ENCODE measurements around the gene MSANTD3.
"Not testable (repeated sequence)": the region's sequence is repeated elsewhere in the genome, so short reads cannot be mapped to it uniquely, and the experiment has no call there.

MSANTD3 gene

GRCh38 chr9:100426530-100427365 lies at the start of gene MSANTD3:
Gene MSANTD3, plus strand, starts transcription at chr9:100427143. Its CDS starts 14,796 bp downstream, at chr9:100441939.
- peak within 1 kb of the TSS; percentile 95 for H3K4me3 Mint-ChIP-seq
- H3K27ac Mint-ChIP-seq, result peak within 1 kb of the TSS; percentile 95
- H3K36me3 Mint-ChIP-seq, result peaks cover 2% of the 10 kb centered on the region
- no peaks in the 10 kb centered on the region for H3K27me3 Mint-ChIP-seq
- H3K9me3 Mint-ChIP-seq, result no peaks in the 10 kb centered on the region
- H3K4me1 Mint-ChIP-seq, result peaks cover 46% of the 10 kb centered on the region

DNA sequence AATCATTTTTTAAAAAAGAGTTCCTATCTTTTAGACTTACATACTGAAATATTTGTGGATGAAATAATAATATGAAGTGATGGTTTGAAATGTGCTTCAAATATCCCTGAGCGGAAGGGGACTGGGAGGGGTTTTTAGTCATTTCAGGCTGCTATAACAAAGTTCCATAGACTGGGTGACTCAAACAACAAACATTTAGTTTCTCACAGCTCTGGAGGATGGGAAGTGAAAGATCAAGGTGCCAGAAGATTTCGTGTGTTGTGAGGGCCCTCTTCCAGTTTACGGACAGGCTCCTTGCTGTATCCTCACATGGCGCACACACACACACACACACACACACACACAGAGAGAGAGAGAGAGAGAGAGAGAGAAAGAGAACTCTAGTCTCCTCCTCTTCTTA lies 47.1 kb upstream of the MSANTD3 start:
- no peaks in the 10 kb centered on the region for H3K27me3 Mint-ChIP-seq
- H3K4me3 Mint-ChIP-seq, result no peak overlapping the region
- peaks cover 1% of the 10 kb centered on the region for H3K36me3 Mint-ChIP-seq
- no peaks in the 10 kb centered on the region for H3K4me1 Mint-ChIP-seq
- H3K9me3 Mint-ChIP-seq, result no peaks in the 10 kb centered on the region
- H3K27ac Mint-ChIP-seq, result no peak overlapping the region

DNA sequence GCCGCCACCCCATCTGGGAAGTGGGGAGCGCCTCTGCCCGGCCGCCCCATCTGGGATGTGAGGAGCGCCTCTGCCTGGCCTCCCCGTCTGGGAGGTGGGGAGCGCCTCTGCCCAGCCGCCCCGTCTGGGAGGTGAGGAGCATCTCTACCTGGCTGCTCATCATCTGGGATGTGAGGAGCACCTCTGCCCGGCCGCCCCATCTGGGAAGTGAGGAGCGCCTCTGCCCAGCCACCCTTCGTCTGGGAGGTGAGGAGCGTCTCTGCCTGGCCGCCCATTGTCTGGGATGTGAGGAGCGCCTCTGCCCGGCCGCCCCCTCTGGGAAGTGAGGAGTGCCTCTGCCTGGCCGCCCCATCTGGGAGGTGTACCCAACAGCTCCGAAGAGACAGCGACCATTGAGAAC lies 34.0 kb upstream of the MSANTD3 start:
- H3K36me3 Mint-ChIP-seq, H3K4me1 Mint-ChIP-seq, H3K4me3 Mint-ChIP-seq, H3K27ac Mint-ChIP-seq, H3K27me3 Mint-ChIP-seq, H3K9me3 Mint-ChIP-seq: not testable (repeated sequence)

- no peaks in the 10 kb centered on the region for H3K9me3 Mint-ChIP-seq
- no peak overlapping the region for H3K4me3 Mint-ChIP-seq
- peaks cover 3% of the 10 kb centered on the region for H3K36me3 Mint-ChIP-seq
- no peaks in the 10 kb centered on the region for H3K4me1 Mint-ChIP-seq
- H3K27ac Mint-ChIP-seq, result no peak overlapping the region
- H3K27me3 Mint-ChIP-seq, result no peaks in the 10 kb centered on the region
Measured at GRCh38 chr9:100394032-100394695, 32.8 kb upstream of the MSANTD3 start.

GRCh38 chr9:100394816-100395215 lies 32.1 kb upstream of the MSANTD3 start:
- Mint-ChIP-seq H3K4me3 (no peak overlapping the region), H3K4me1 (no peaks in the 10 kb centered on the region), H3K27ac (no peak overlapping the region), H3K36me3 (peaks cover 3% of the 10 kb centered on the region), H3K9me3 (no peaks in the 10 kb centered on the region), H3K27me3 (no peaks in the 10 kb centered on the region)

GRCh38 chr9:100396769-100397168 lies 30.2 kb upstream of the MSANTD3 start:
- H3K27me3 Mint-ChIP-seq, result no peaks in the 10 kb centered on the region
- peaks cover under 1% of the 10 kb centered on the region for H3K36me3 Mint-ChIP-seq
- no peak overlapping the region for H3K27ac Mint-ChIP-seq
- H3K4me1 Mint-ChIP-seq, result no peaks in the 10 kb centered on the region
- H3K9me3 Mint-ChIP-seq, result no peaks in the 10 kb centered on the region
- H3K4me3 Mint-ChIP-seq, result no peak overlapping the region

- H3K27me3 Mint-ChIP-seq, result no peaks in the 10 kb centered on the region
- H3K36me3 Mint-ChIP-seq, result no peaks in the 10 kb centered on the region
- H3K4me1 Mint-ChIP-seq, result no peaks in the 10 kb centered on the region
- peak overlapping the region; percentile 46 for H3K27ac Mint-ChIP-seq
- H3K4me3 Mint-ChIP-seq, result no peak overlapping the region
- no peaks in the 10 kb centered on the region for H3K9me3 Mint-ChIP-seq
Measured at GRCh38 chr9:100397529-100398266, 29.2 kb upstream of the MSANTD3 start.

DNA sequence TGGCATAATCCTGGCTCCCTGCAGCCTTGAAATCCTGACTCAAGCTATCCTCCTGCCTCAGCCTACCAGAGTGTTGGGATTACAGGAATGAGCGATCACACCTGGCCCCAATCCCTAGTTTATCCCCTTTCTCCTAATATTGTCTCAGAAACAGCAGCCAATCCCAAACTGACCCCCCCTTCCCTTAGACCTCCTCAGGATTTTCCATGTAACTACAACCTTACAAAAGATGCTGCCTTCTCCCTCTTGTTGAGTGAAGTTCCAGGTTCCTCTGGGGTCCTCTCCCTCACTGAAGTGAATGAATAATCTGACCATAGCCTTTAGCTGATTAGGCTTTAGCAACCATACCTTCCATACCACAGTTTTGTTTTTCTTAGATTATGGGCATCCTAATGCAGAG lies 25.9 kb upstream of the MSANTD3 start:
- H3K4me1 Mint-ChIP-seq, result no peaks in the 10 kb centered on the region
- H3K36me3 Mint-ChIP-seq, result no peaks in the 10 kb centered on the region
- no peaks in the 10 kb centered on the region for H3K9me3 Mint-ChIP-seq
- H3K4me3 Mint-ChIP-seq, result no peak overlapping the region
- H3K27me3 Mint-ChIP-seq, result peaks cover 3% of the 10 kb centered on the region
- H3K27ac Mint-ChIP-seq, result no peak overlapping the region

DNA sequence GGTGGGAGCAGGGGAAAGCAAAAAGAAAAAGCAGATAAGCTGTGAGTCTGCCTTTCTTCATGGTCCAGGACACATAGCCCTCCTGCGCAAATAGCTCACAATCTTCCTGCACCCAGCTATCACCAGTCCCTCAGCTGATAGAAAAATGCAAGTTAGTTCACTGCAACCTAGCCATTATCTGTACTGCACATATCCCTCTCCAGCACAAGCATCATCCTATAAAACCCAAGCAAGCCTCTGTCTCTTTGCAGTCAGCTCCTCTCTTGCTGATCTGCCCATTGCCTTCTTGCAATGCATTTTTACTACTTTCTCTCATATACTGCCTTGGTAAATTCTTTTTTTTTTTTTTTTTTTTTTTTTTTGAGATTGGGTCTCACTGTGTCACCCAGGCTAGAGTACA lies 20.0 kb upstream of the MSANTD3 start:
- Mint-ChIP-seq H3K4me1 (peaks cover 10% of the 10 kb centered on the region), H3K27me3 (peaks cover 10% of the 10 kb centered on the region), H3K27ac (no peak overlapping the region), H3K4me3 (no peak overlapping the region), H3K9me3 (no peaks in the 10 kb centered on the region), H3K36me3 (no peaks in the 10 kb centered on the region)

DNA sequence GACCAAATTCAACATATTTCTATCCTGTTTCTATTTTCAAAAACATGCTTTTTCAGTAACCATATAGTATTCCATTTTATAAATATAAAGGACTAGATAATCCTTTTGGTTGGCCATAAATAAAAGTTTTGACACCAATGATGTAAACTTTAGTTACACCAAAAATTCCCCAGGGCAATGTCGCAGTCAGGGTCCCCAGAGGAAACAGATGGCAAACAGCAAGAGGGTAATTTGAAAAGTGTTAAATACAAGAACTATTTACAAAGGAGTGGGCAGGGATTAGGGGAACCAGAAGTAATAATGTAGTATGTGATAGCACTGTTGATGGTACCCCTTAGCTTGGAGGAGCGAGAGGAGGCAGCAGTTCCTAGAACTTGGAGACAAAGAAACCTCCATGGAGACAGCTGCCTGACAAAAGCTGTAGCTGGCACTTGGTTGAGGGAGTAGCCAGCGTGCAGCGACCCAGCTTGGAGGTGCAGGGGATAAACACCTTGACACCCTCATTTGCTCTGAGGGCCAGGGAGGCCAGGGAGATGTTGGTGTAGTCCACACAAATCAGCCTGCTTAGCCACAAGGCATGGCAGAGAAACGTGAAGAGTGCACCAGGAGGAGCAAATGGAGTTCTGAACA lies 18.3 kb upstream of the MSANTD3 start:
- H3K27ac Mint-ChIP-seq, result no peak overlapping the region
- H3K4me1 Mint-ChIP-seq, result peaks cover 12% of the 10 kb centered on the region
- peaks cover 10% of the 10 kb centered on the region for H3K27me3 Mint-ChIP-seq
- no peaks in the 10 kb centered on the region for H3K9me3 Mint-ChIP-seq
- no peaks in the 10 kb centered on the region for H3K36me3 Mint-ChIP-seq
- H3K4me3 Mint-ChIP-seq, result no peak overlapping the region

GRCh38 chr9:100409176-100409556 lies 17.8 kb upstream of the MSANTD3 start:
- H3K27me3 Mint-ChIP-seq, result peaks cover 12% of the 10 kb centered on the region
- H3K4me3 Mint-ChIP-seq, result peak overlapping the region; percentile 0
- H3K36me3 Mint-ChIP-seq, result no peaks in the 10 kb centered on the region
- peaks cover 12% of the 10 kb centered on the region for H3K4me1 Mint-ChIP-seq
- no peaks in the 10 kb centered on the region for H3K9me3 Mint-ChIP-seq
- H3K27ac Mint-ChIP-seq, result no peak overlapping the region

- Mint-ChIP-seq H3K27ac (peak overlapping the region; percentile 79), H3K9me3 (no peaks in the 10 kb centered on the region), H3K27me3 (peaks cover 14% of the 10 kb centered on the region), H3K4me3 (peak overlapping the region; percentile 91), H3K4me1 (peaks cover 12% of the 10 kb centered on the region), H3K36me3 (no peaks in the 10 kb centered on the region)
Measured at GRCh38 chr9:100411472-100412283, 15.3 kb upstream of the MSANTD3 start.

DNA sequence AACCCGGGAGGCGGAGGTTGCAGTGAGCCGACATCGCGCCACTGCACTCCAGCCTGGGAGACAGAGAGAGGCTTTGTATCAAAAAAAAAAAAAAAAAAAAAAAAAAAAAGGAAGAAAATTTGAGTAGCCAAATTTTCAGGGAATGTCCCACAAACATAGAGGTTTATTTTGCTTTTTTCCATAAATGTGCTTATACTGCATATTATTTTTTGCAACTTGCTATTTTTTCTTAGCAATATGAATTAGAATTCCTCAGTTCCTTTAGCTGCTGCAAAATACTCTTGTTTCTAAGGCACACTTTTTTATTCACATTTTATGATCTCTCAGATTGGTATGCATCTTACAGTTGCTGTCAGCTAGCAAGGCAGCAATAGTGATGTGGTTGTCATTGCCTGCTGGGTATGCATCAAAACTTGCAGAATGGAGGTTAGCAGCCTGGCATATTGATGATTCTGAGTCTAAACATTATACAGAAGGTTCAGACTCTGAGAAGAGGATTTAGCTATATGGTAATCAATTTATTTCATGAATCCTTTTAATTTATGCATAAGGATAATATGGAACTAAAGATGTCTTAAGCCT lies 13.0 kb upstream of the MSANTD3 start:
- H3K27ac Mint-ChIP-seq, result no peak overlapping the region

DNA sequence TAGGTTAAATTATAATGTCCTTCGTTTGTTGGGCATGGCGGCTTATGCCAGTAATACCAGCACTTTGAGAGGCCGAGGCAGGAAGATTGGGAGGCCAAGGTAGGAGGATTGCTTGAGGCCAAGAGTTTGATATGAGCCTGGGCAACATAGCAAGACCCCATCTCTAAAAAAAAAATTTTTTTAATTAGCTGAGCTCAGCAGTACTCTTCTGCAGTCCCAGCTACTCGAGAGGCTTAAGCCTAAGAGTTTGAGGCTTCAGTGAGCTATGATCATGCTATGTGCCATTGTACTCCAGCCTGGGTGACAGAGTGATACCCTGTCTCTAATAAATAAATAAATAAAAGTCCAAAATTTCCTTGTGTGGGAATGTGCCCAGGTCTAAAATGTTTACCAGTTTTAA lies 9.1 kb upstream of the MSANTD3 start:
- Mint-ChIP-seq H3K27me3 (peaks cover 18% of the 10 kb centered on the region), H3K27ac (no peak overlapping the region), H3K4me1 (no peaks in the 10 kb centered on the region), H3K36me3 (no peaks in the 10 kb centered on the region), H3K4me3 (no peak overlapping the region), H3K9me3 (no peaks in the 10 kb centered on the region)

More for the DNA sequence above, 13.0 kb upstream of the MSANTD3 start:
- Mint-ChIP-seq H3K27me3 (peaks cover 14% of the 10 kb centered on the region), H3K4me3 (no peak overlapping the region), H3K9me3 (no peaks in the 10 kb centered on the region), H3K36me3 (no peaks in the 10 kb centered on the region), H3K4me1 (peaks cover 12% of the 10 kb centered on the region)

All from activated naive CD4-positive, alpha-beta T cell treated with anti-CD3 and anti-CD28 coated beads, Interleukin-2, amount 50 U/mL, for 24 hours (primary cell).